HG02678 (cell line): ENCODE results near the gene KCNQ4.

Experiments used
- ATAC-seq: cut with Tn5 transposase; IDR thresholded peaks from one replicate; pipeline ENCODE4 v1.9.1; 2021; ENCODE audit warnings: mild to moderate bottlenecking, moderate library complexity; ENCODE audit not compliant: unreplicated experiment

The KCNQ4 gene

DNA sequence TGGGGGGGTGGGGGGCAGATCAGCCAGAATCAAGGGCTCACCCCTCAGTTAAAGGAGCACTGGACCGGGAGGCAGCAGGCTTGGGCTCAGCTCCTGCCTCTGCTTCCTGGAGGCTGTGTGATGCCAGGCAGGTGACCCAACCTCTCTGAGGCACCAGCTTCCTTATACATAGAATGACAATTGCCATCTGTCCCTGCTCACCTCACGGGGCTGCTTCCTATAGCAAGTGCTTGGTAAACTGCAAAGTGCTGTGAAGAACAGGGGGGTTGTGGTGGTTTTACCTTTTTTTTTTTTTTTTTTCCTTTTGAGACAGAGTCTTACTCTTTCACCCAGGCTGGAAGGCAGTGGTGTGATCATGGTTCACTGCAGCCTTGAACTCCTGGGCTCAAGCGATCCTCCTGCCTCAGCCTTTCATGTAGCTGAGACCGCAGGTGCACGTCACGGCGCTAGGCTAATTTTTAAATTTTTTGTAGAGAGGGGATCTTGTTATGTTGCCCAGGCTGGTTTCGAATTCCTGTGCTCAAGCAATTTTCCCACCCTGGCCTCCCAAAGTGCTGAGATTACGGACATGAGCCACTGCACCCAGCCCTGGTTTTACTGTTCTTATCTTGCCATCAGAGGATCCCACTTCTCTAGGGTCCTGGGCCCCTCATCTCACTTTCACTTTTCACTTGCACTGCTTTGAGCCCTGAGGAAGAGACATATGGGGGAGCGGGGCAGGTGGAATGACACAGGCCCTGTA, 11.6 kb downstream of the KCNQ4 start:
- no peak for ATAC-seq

DNA sequence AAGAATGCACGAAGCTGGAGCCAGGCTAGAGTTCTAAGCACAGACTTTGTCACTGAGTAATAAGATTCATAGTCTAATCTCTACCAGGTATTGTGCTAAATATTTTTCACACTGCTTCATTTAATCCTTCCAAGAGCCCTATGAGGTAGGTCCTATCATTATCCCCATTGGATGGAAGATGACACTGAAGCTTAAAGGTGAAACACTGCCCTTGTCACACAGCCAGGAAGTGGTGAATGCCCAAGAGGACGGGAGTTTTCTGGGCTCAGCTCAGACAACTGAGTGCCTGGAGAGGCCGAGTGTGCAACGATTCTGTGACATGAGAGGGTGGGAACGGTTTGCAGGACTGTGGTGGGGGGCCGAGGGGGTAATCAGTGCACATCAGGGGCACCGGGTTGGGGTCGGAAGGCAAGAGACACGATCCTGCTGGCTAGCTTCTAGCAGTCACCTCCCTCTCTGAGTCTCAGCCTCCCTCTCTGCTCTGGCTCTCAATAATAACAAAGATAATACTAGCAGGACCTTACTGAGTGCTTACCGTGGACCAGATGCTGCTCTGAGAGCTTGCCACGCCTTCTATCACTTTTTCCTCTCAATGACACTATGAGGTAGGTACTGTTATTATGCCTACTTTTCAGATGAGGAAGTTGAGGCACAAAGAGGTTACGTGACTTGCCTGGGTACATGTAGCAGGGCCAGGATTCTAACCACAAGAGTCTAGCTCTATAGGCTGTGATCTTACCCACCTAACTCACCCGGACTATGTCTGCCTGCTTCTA, 12.4 kb downstream of the KCNQ4 start:
- ATAC-seq: no peak

GRCh38 chr1:40796939-40797667, 13.5 kb downstream of the KCNQ4 start:
- no peak for ATAC-seq

- no peak for ATAC-seq
Observed at GRCh38 chr1:40797668-40798010, 14.1 kb downstream of the KCNQ4 start.

GRCh38 chr1:40798366-40799281, 15.0 kb downstream of the KCNQ4 start:
- no peak for ATAC-seq

- no peak for ATAC-seq
Observed at GRCh38 chr1:40799351-40799867, 15.8 kb downstream of the KCNQ4 start.

DNA sequence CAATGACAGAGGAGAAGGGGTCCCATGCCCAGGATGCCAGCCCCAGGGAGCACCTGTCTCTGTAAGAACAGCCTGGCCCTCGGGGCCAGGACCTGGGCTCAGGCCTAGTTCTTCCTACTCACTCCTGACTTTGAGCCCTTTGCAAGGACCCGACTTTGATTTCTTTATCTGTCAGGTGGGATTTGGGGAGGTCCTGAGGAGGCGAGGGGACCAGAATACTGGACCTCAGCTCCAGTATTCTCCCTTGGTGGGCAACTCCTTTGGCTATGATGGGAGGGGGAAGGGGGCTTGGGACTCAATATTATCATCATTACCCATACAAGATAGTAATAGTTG, 18.1 kb downstream of the KCNQ4 start:
- no peak for ATAC-seq

DNA sequence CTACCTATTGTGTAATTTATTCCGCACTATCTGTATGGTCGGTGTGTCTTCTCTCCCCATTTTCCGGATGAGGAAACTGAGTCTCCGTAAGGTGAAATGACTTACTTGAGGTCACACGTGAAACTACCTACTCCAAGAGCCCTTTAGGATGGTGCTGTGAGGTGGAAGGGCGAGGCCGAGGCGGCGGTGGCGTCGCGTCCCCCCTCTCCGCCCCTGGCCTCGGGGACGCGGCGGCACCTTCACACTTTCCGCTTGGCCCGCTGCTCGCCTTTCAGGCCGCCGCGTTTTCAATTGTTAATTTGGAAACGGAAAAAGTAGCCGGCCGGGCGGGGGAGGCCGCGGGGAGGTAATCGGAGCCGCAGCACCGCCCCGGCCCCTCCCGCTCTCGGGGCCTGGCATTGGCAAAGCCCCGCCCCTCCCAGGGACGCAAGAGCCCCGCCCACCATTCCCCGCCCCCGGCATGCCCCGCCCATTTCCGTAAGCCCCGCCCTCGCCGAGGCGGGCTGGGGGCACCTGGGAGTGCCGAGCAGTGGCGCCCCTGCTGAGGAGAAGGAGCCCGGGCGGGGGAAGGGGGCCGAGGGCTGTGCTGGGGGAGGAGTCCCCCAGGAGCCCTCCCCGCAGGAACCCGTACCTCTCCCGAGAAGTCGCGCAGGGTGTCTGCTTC, 18.6 kb downstream of the KCNQ4 start:
- ATAC-seq: peak; percentile 61

- ATAC-seq: peak; percentile 7
Observed at GRCh38 chr1:40802742-40803113, 19.1 kb downstream of the KCNQ4 start.

DNA sequence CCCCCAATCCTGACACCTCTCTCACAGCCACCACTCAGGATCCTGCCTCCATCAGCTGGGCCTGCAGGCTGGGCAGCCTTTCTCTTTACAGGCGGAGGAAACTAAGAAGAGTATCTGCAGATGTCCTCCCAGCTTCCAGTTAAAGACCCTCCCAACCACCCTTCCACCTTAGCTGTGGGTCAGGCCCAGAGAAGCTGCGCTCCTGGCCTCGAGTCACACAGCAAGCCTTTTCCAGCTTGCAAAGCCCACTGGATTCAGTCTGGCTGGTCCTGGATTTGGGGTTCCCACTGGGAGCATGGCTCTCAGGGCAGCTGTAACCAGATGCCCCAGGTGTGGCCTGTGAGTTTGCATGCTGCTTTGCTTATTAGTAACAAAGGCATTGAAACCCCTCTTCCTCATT, 19.9 kb downstream of the KCNQ4 start:
- ATAC-seq: no peak

DNA sequence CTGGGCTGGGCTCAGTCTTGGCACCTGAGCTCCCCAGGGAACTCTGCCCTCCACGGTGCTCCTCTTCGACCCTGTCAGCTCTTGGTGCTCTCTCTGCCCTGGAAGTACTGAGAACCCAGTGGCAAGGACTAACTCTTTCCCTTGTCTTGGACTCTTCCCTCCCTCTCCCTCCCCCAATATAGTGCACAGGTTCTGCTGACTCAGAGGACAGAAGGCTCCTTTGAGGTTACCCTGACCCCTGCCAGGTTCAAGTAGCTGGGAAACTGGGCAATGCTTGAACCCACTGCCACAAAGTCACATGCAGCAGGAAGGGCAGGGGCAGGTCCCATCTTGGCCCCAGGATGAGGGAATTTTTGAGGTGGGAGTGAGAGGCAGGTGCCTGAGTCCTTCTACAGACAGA, 20.3 kb downstream of the KCNQ4 start:
- ATAC-seq: no peak

- no peak for ATAC-seq
Observed at GRCh38 chr1:40806240-40806639, 22.7 kb downstream of the KCNQ4 start.

DNA sequence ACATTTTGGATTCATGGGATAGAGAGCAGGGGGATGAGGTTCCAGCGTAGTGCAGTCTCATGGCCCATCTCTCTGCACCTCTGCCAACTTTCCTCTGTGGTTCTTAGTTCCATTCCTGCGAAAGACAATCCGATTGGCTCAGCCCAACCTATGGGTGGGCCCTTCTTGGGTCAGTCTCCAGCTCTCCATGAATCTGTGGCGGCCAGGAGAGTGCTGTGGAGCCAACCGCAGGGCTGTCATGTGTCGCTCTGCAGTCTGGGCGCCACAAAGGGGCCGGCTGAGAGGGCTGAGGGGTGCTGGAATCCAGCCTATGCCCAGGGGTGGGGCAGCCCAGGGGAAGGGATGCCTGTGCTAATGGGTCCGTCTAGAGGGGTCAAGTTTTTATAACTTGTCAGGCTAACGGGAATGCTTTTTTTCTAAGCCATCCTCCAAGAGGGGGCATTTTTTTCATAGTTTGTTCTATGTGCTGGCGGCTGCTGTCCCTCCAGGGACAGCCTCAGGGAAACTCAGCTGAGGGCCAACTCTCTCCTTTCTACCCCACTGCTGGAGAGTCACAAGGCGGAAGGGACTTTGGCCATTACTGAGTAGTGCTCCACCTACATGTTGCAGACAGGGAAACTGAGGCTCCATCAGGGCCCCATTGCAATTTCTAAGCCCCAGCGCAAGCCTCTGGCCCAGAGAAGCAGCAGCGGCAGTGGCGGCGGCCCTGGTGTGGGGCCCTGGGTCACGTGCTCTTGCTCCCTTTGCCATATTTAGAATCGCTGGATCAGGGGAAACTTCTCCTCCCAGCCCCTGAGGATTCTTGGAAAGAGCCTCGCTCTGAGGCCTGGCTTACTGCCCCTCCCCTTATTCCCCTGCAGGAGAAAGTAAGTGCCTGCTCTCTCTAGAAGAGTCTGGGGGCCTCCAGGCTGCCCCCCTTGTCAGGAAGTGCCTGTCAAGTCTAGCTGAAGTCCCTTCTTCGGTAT, 23.4 kb downstream of the KCNQ4 start:
- ATAC-seq: no peak

GRCh38 chr1:40808002-40808401, 24.4 kb downstream of the KCNQ4 start:
- ATAC-seq: no peak

GRCh38 chr1:40808444-40808843, 24.9 kb downstream of the KCNQ4 start:
- no peak for ATAC-seq

DNA sequence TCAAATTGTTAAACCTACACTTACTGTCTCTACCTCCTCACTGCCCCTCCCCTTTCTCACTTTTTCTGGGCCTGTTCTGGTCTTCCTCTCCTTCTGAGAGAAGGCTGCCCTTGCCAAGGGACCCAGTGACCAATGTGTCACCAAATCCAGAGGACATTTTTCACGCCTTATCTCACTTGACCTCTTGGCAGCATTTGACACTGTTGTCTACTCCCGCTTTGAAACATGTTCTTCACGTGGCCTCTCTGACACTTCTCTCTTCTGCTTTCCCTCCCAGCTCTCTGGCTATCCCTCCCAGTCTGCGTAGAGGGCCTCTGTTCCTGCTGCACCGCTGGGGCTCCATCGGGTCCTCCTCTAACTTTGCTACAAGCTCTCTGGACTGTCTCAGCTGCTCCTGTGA, 25.3 kb downstream of the KCNQ4 start:
- no peak for ATAC-seq

- no peak for ATAC-seq
Observed at GRCh38 chr1:40810927-40811326, 27.3 kb downstream of the KCNQ4 start.

DNA sequence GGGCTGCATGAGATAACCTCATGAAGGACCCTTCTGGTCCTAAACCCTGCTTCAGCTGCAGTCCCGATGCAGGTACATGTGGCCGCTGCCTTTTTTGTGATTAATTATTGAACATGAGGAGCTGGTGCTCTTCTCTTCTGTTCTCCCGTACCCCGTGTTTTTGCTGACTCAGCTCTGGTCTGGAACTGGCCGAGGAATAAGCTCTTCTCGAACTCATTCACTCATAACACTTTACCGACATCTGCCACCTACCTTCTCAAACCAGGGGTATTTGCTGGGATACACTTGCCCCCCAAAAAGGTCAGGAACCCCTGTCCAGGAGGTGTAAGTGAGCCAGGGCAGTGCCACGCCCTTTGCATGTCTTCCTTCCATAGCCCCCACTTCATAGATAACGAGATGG, 31.8 kb downstream of the KCNQ4 start:
- no peak for ATAC-seq

DNA sequence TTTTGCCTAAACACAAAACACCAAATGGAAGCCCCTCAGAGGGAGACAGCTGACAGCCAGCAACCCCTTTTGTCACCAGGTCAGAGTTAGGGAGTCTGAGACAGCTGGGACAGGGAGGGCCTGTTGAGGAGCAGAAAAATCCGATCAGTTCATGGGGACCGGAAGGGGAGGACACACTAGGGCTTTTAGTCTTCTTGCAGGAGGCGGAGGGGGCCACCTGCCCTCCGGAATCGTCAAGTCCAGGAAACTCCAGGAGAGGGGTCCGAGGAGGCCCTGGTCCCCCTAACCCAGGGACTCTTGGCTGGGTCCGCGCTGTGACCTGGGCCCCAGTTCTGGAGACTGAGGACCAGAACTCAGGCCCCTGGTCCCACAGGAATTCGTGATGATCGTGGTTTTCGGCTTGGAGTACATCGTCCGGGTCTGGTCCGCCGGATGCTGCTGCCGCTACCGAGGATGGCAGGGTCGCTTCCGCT, 34.2 kb downstream of the KCNQ4 start:
- ATAC-seq: peak; percentile 20
